ENCODE measurements around the gene HARS2. TPM values are rescaled to one million over a fixed set of nuclear protein-coding genes. Genes with fewer than 3 reads are reported as not detected.
"Not testable (repeated sequence)": the region's sequence is repeated elsewhere in the genome, so short reads cannot be mapped to it uniquely, and the experiment has no call there.

Gene HARS2
- total RNA-seq, 1 experiment from 2014 or later, result 36.5 TPM

GRCh38 chr5:140718266-140718592, 27.0 kb downstream of the HARS2 start:
- H3K4me3 Mint-ChIP-seq (ENCODE audit: unreplicated experiment), result peak overlapping the region; percentile 99
- BruUV-seq (replicated peaks), result TSS peak; percentile 97
- TF ChIP-seq CTCF (IDR thresholded peaks at IDR 0.05; ENCODE audit: insufficient read depth in 1 of 2, low read depth in 1 of 2, low read length in 1 of 2, severe bottlenecking in 1 of 2, unreplicated experiment in 1 of 2), result no peak
- ChIA-PET POLR2A (interaction anchor here (0.6 to 1.6 kb wide), 8 partner anchors 8 to 372 kb away, joined by 3 to 24 read pairs (median 6); partner anchors contain the start of genes HARS1, HARS2, HBEGF and IK), CTCF (interaction anchor here (0.6 to 2.1 kb wide), 9 partner anchors 18 to 846 kb away, joined by 3 to 8 read pairs (median 5); partner anchors contain the start of genes ANKHD1, EIF4EBP3, HARS1 and HARS2)
- no peaks in the 10 kb centered on the region for H3K27me3 ChIP-seq (replicated peaks; ENCODE audit: control insufficient read depth, insufficient read depth, low read length)
- DNase-seq, result no peak
- no peaks in the 10 kb centered on the region for H3K36me3 ChIP-seq (ENCODE audit: control insufficient read depth, insufficient read depth, low read length)
- peak overlapping the region; percentile 41 for H3K4me3 ChIP-seq (ENCODE audit: low read depth, low read length)
- peaks cover 9% of the 10 kb centered on the region for H3K9me3 Mint-ChIP-seq (ENCODE audit: unreplicated experiment)
- intact Hi-C loops (cut with micrococcal nuclease; ENCODE audit: unreplicated experiment), result loop anchor here (1.0 to 5.0 kb wide), 5 partner anchors 18 to 476 kb away; partner anchors contain the start of genes EIF4EBP3, HARS1, HARS2 and TMCO6
- peaks cover 8% of the 10 kb centered on the region for H3K27me3 Mint-ChIP-seq (ENCODE audit: insufficient read depth, unreplicated experiment)
- peaks cover 15% of the 10 kb centered on the region for H3K4me1 Mint-ChIP-seq (ENCODE audit: low read depth, unreplicated experiment)
- H3K27ac Mint-ChIP-seq (ENCODE audit: unreplicated experiment), result peak overlapping the region; percentile 100
- H3K4me1 ChIP-seq, result no peaks in the 10 kb centered on the region
- H3K36me3 Mint-ChIP-seq (ENCODE audit: insufficient read depth, unreplicated experiment), result peaks cover 24% of the 10 kb centered on the region
- H3K9me3 ChIP-seq, result no peaks in the 10 kb centered on the region

GRCh38 chr5:140720738-140721137, 29.5 kb downstream of the HARS2 start:
- ChIA-PET POLR2A (interaction anchor here (0.7 kb wide), 2 partner anchors 173 to 374 kb away, joined by 3 to 5 read pairs; partner anchors contain the start of genes EIF4EBP3 and HBEGF), CTCF (interaction anchor here (0.7 to 1.6 kb wide), 5 partner anchors 10 to 348 kb away, joined by 3 to 10 read pairs (median 7); partner anchors contain the start of genes EIF4EBP3 and SRA1)
- Mint-ChIP-seq H3K4me3 (ENCODE audit: unreplicated experiment) (peak overlapping the region; percentile 99), H3K4me1 (ENCODE audit: low read depth, unreplicated experiment) (peaks cover 15% of the 10 kb centered on the region), H3K36me3 (ENCODE audit: insufficient read depth, unreplicated experiment) (peaks cover 27% of the 10 kb centered on the region)
- intact Hi-C loops (cut with micrococcal nuclease; ENCODE audit: unreplicated experiment), result loop anchor here (1.0 kb wide), 3 partner anchors 56 to 347 kb away; partner anchors contain the start of gene WDR55
- not testable (repeated sequence) for H3K27me3 Mint-ChIP-seq (ENCODE audit: insufficient read depth, unreplicated experiment); H3K9me3 Mint-ChIP-seq (ENCODE audit: unreplicated experiment); H3K4me3 ChIP-seq (ENCODE audit: low read depth, low read length); H3K36me3 ChIP-seq (ENCODE audit: control insufficient read depth, insufficient read depth, low read length); BruUV-seq (replicated peaks); H3K27me3 ChIP-seq (replicated peaks; ENCODE audit: control insufficient read depth, insufficient read depth, low read length); DNase-seq; H3K27ac Mint-ChIP-seq (ENCODE audit: unreplicated experiment); H3K4me1 ChIP-seq; H3K9me3 ChIP-seq

GRCh38 chr5:140721395-140721794, 30.1 kb downstream of the HARS2 start:
- H3K27ac Mint-ChIP-seq (ENCODE audit: unreplicated experiment); H3K36me3 ChIP-seq (ENCODE audit: control insufficient read depth, insufficient read depth, low read length); H3K4me1 ChIP-seq; H3K27me3 ChIP-seq (replicated peaks; ENCODE audit: control insufficient read depth, insufficient read depth, low read length); BruUV-seq (replicated peaks); H3K4me3 ChIP-seq (ENCODE audit: low read depth, low read length); H3K4me3 Mint-ChIP-seq (ENCODE audit: unreplicated experiment); H3K9me3 ChIP-seq; H3K27me3 Mint-ChIP-seq (ENCODE audit: insufficient read depth, unreplicated experiment); DNase-seq; H3K9me3 Mint-ChIP-seq (ENCODE audit: unreplicated experiment); intact Hi-C loops (cut with micrococcal nuclease; ENCODE audit: unreplicated experiment); POLR2A ChIA-PET: not testable (repeated sequence)
- H3K36me3 Mint-ChIP-seq (ENCODE audit: insufficient read depth, unreplicated experiment), result peaks cover 34% of the 10 kb centered on the region
- peaks cover 15% of the 10 kb centered on the region for H3K4me1 Mint-ChIP-seq (ENCODE audit: low read depth, unreplicated experiment)
- CTCF ChIA-PET, result interaction anchor here (0.7 to 1.6 kb wide), 2 partner anchors 10 to 164 kb away, joined by 3 to 4 read pairs; partner anchors contain the start of gene SRA1

GRCh38 chr5:140725799-140726471, 34.7 kb downstream of the HARS2 start:
- Mint-ChIP-seq H3K36me3 (ENCODE audit: insufficient read depth, unreplicated experiment) (peaks cover 16% of the 10 kb centered on the region), H3K9me3 (ENCODE audit: unreplicated experiment) (no peaks in the 10 kb centered on the region), H3K4me1 (ENCODE audit: low read depth, unreplicated experiment) (no peaks in the 10 kb centered on the region), H3K4me3 (ENCODE audit: unreplicated experiment) (peak overlapping the region; percentile 74), H3K27me3 (ENCODE audit: insufficient read depth, unreplicated experiment) (no peaks in the 10 kb centered on the region), H3K27ac (ENCODE audit: unreplicated experiment) (peak overlapping the region; percentile 89)
- Histone ChIP-seq H3K27me3 (replicated peaks; ENCODE audit: control insufficient read depth, insufficient read depth, low read length) (no peaks in the 10 kb centered on the region), H3K4me1 (no peaks in the 10 kb centered on the region), H3K9me3 (no peaks in the 10 kb centered on the region), H3K36me3 (ENCODE audit: control insufficient read depth, insufficient read depth, low read length) (no peaks in the 10 kb centered on the region), H3K4me3 (ENCODE audit: low read depth, low read length) (peak overlapping the region; percentile 8)
- BruUV-seq (replicated peaks), result no TSS peak
- POLR2A ChIA-PET, result interaction anchor here (1.2 kb wide), 1 partner anchor 35 kb away, joined by 3 read pairs; no protein-coding TSS in a partner anchor
- CTCF ChIA-PET, result interaction anchor here (0.6 to 0.9 kb wide), 3 partner anchors 15 to 427 kb away, joined by 3 to 6 read pairs (median 3); partner anchors contain the start of genes HARS1 and HARS2
- intact Hi-C loops (cut with micrococcal nuclease; ENCODE audit: unreplicated experiment), result no loop called here
- DNase-seq, result peak; percentile 84 to 87
- TF ChIP-seq CTCF (IDR thresholded peaks at IDR 0.05; ENCODE audit: insufficient read depth in 1 of 2, low read depth in 1 of 2, low read length in 1 of 2, severe bottlenecking in 1 of 2, unreplicated experiment in 1 of 2), result no peak
